Measurements from ENCODE around the gene CD86.

DNA sequence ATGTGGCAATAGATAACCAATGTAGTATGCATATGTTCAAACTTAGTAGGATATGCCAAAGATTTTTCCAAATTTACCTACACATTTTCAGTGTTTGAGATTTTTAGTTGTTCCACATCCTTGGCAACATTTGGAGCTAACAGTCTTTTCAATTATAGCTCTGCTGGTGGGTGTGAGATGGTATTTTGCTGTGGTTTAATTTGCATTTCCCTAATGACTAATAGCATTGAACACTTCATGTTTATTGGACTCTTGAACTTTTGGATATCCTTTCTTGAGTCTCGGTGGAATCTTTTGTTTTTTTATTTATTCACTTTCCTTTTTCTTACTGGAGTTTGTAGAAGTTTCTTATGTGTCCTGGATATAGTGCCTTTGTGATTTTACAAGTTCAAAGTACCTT is 22.1 kb upstream of the CD86 start:
- TF ChIP-seq POLR2AphosphoS5 (IDR thresholded peaks at IDR 0.05) (no peak), POLR2A (IDR thresholded peaks at IDR 0.05) (no peak), EP300 (IDR thresholded peaks at IDR 0.05) (no peak)
- TF ChIP-seq, protein P1, sequence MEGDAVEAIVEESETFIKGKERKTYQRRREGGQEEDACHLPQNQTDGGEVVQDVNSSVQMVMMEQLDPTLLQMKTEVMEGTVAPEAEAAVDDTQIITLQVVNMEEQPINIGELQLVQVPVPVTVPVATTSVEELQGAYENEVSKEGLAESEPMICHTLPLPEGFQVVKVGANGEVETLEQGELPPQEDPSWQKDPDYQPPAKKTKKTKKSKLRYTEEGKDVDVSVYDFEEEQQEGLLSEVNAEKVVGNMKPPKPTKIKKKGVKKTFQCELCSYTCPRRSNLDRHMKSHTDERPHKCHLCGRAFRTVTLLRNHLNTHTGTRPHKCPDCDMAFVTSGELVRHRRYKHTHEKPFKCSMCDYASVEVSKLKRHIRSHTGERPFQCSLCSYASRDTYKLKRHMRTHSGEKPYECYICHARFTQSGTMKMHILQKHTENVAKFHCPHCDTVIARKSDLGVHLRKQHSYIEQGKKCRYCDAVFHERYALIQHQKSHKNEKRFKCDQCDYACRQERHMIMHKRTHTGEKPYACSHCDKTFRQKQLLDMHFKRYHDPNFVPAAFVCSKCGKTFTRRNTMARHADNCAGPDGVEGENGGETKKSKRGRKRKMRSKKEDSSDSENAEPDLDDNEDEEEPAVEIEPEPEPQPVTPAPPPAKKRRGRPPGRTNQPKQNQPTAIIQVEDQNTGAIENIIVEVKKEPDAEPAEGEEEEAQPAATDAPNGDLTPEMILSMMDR (IDR thresholded peaks at IDR 0.05): no peak
